COLO668 (cell line): ENCODE measurements around the gene SDHA.
"Not testable (repeated sequence)": the region's sequence is repeated elsewhere in the genome, so short reads cannot be mapped to it uniquely, and the experiment has no call there.

Experiments
- DNase-seq: peaks from one replicate; lab custom pipeline; 2025; ENCODE audit not compliant: unreplicated experiment; lab: John Stamatoyannopoulos, UW

SDHA gene

GRCh38 chr5:218457-219291 lies 554 bp downstream of the SDHA start:
- DNase-seq = peak; percentile 48

- DNase-seq = peak; percentile 19
Measured at GRCh38 chr5:219460-219863, 1.3 kb downstream of the SDHA start.

- DNase-seq = no peak
Measured at GRCh38 chr5:219991-220390, 1.9 kb downstream of the SDHA start.

GRCh38 chr5:222951-223715 lies 5.0 kb downstream of the SDHA start:
- DNase-seq = not testable (repeated sequence)

GRCh38 chr5:223791-224190 lies 5.7 kb downstream of the SDHA start:
- no peak for DNase-seq

GRCh38 chr5:225334-225733 lies 7.2 kb downstream of the SDHA start:
- DNase-seq = no peak

GRCh38 chr5:227375-227774 lies 9.3 kb downstream of the SDHA start:
- DNase-seq = not testable (repeated sequence)

- no peak for DNase-seq
Measured at GRCh38 chr5:228886-229285, 10.8 kb downstream of the SDHA start.

- DNase-seq = no peak
Measured at GRCh38 chr5:230711-231110, 12.6 kb downstream of the SDHA start.

- DNase-seq = no peak
Measured at GRCh38 chr5:231661-232060, 13.5 kb downstream of the SDHA start.

GRCh38 chr5:233426-233825 lies 15.3 kb downstream of the SDHA start:
- DNase-seq = not testable (repeated sequence)

- DNase-seq = no peak
Measured at GRCh38 chr5:234450-234849, 16.3 kb downstream of the SDHA start.

- not testable (repeated sequence) for DNase-seq
Measured at GRCh38 chr5:235527-235926, 17.4 kb downstream of the SDHA start.

- not testable (repeated sequence) for DNase-seq
Measured at GRCh38 chr5:237931-238330, 19.8 kb downstream of the SDHA start.

- DNase-seq = not testable (repeated sequence)
Measured at GRCh38 chr5:240550-240949, 22.4 kb downstream of the SDHA start.

GRCh38 chr5:241045-241669 lies 23.0 kb downstream of the SDHA start:
- DNase-seq = not testable (repeated sequence)

- DNase-seq = not testable (repeated sequence)
Measured at GRCh38 chr5:243683-244367, 25.7 kb downstream of the SDHA start.

GRCh38 chr5:245717-246116 lies 27.6 kb downstream of the SDHA start:
- DNase-seq = not testable (repeated sequence)

GRCh38 chr5:250396-250795 lies 32.3 kb downstream of the SDHA start:
- not testable (repeated sequence) for DNase-seq

- not testable (repeated sequence) for DNase-seq
Measured at GRCh38 chr5:251016-251415, 32.9 kb downstream of the SDHA start.

GRCh38 chr5:251538-251937 lies 33.4 kb downstream of the SDHA start:
- DNase-seq = not testable (repeated sequence)
